HG02938 (cell line): ENCODE data around the gene TMEM141.

Experiments
- ATAC-seq: cut with Tn5 transposase; IDR thresholded peaks from one replicate; pipeline ENCODE4 v1.9.1; 2021; ENCODE audit warnings: mild to moderate bottlenecking, moderate library complexity; ENCODE audit not compliant: unreplicated experiment

The TMEM141 gene

DNA sequence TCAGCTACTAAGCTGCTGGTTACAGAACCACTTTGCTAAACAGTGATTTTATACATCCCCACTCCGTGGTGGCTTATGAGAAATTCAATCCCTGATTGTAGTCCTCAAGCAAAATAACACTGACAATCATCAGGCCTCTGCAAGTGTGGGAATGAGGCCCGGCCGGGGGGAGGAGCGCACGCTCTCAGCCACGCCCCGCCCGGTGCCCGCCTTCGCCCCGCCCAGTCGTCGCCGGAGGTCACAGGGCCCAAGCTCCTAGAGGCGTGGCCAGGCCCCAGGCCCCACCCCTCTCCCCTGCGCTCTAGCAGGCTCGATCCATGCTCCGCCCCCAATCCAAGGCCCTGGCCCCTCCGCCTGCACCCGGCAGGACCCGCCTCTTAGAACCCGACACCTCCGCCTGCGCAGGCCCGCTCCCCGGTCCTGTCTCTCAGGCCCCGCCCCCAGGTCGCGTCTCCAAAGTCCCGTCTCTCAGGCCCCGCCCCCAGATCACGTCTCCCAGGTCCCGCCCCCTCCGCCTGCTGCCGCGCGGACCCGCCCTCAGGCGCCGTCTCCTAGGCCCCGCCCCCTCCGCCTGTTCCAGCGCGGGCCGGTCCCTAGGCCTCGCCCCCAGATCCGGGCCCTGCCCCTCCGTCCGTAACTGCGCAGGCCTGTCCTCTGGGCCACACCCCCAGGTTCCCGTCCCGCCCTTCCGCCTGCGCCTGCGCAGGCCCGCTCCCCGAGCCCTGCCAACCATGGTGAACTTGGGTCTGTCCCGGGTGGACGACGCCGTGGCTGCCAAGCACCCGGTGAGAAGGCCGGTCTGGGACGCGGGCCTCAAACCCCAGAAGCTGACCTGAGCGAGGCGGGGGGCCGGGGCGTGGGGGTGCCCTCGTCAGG, at the start of gene TMEM141:
Gene TMEM141, plus strand, starts transcription at position 705 of the 876 bp plus-strand sequence. Its CDS starts 27 bp downstream, at position 732.
- ATAC-seq, result peak; percentile 77

DNA sequence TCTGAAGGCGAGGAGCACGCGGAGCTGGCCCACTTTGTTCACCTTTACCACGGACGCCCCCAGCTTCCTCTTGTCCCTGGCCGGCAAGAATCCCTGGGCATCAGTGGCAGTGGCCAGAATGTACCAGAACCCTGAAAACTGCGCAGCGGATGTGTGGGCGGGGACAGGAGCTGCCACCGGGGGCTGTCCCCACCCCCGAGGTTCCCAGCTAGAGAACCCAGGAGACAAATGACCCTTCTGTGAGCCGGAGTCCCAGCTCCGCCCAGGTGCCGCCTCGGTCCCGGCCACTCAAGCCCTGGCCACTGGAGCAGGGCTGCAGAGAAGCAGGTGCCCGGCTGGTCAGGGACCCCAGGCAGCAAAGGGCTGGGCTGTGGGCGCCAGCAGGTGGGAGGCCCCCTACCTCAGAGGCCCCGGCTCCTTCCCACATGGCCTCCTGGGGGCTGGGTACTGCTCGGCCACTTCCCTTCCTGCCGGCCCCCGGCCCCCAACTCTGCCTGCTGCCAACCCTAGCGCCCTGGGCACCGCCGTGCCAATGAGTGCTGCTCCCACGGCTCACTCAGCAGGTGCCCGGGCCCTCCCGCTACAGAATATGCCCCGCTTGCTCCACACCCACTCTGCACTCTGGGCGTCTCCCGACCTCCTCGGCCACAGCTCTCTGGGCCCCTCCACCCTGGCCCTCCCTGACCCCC, 49.1 kb upstream of the TMEM141 start:
- ATAC-seq, result no peak

DNA sequence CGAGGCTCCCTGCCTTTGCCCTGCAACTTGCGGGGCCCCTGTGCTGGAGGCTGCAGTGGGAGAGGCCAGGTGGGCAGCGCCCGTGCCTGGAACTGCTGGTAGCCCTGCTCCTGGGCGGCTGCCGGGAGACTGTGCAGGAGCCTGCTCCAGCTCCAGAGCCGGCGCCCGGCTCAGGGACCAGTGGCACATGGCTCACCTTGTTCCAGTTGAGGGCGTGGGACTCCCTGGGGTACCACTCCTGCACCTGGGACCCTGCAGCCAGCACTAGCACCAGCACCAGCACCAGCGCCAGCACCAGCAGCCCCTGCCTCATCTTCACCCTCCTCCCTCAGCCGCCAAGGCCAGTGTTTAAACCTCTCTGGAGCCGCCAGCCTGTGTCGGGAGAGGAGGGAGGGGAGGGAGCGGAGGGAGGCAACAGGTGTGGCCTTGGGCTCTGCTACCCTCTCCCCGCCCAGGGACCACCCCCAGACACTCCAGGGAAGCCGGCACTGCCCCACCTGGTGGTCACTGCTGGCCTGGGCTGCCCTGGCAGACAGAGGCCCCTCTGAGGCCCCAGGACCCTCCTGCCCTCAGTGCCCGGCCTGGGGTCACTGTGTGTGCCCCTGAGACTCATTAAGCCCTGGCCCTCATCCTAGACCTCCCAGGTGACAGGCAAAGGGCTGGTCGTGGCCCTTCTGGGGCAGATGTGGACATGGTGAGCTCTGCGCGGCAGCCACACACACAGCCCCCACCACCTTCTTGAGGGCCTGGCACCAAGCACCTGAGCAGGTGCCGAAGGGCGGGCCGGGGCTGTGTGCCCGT, 48.4 kb upstream of the TMEM141 start, which contains the start of gene LCN10:
Gene LCN10, minus strand, starts transcription at position 350 of the 801 bp plus-strand sequence. Its CDS starts 37 bp downstream, at position 313.
- no peak for ATAC-seq

DNA sequence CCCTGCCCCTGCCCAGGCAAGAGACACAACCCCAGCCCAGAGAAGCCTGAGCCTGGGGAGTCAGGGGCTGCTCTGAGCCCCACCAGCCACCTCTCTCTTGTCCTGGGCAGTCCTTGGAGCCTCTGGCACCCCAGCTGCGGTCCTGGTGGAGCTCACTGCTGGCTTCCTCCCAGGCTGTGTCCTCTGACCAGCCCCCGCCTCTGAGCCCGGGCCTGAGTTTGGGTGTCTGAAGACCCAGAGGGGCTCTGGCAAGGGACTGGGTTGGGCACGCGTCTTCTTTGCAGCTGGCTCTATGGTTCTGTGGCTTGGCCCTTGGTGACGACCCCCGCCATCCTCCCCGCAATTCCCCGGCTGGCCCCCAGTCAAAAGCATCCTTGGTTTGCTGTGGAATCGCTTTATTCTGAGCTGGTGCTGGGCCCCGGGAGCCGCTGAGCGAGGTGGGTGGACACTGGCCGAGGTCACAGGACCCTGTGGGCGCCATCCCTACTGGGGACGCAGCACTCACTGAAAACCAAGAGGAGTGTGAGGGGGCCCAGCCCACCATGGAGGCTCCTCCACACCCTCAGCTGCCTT, 47.4 kb upstream of the TMEM141 start:
- no peak for ATAC-seq

DNA sequence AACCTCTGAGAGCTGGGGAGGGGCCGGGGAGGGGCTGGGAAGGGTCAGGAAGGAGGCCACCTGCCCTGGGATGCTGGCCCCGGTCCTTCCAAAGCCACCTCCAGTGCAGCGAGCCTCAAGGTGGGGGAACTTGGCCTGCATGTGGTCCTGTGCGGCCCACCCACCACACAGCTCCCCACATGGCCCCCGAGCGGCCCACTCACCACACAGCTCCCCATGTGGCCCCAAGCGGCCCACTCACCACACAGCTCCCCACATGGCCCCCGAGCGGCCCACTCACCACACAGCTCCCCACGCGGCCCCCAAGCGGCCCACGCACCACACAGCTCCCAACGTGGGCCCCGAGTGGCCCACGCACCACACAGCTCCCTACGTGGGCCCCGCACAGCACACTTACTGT, 46.4 kb upstream of the TMEM141 start:
- ATAC-seq, result no peak

DNA sequence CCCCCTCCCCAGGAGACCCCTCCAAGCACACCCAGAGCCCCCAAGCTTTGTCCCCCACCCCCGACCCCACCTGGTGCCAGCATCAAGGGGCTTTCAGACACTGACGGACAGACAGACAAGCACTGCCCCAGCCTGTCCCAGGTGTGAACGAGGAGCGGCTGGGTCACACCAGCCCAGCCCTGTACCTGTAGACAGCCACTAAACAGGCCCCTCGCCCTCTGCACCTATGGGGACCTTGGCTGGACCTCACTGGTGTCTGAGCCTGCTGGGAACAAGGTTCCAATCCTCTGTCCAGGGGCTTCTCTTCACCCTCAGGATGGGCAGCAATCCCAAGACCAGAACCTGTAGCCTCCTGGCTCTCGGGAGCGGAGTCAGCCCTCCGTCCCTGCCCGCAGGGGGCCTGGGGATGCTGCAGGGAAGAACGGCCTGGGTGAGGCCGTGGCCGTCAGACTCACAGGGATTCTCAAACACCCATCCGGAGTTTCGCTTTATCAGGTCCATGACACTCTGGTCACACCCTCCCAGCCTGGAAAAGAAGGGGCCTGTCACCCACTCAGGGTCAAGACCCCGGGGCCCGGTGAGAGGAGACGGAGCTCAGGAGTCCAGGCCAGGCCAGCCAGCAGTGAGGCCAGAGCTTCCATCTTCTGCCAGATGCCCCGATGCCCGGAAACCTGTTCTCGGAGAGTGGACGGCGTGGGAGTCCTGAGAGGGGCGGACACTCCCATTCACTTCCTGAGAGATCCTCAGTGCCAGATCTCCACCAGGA, 45.6 kb upstream of the TMEM141 start:
- no peak for ATAC-seq

DNA sequence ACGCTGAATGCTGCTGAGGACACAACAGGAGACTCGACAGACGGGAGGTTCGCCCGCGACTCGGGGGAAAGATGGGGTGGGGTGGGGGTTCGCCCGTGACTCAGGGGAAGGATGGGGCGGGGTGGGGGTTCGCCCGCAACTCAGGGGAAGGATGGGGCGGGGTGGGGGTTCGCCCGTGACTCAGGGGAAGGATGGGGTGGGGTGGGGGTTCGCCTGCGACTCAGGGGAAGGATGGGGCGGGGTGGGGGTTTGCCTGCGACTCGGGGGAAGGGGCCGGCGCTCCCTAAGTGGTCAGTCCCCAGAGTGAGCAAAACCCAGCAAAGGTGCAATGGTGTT, 45.0 kb upstream of the TMEM141 start:
- no peak for ATAC-seq

DNA sequence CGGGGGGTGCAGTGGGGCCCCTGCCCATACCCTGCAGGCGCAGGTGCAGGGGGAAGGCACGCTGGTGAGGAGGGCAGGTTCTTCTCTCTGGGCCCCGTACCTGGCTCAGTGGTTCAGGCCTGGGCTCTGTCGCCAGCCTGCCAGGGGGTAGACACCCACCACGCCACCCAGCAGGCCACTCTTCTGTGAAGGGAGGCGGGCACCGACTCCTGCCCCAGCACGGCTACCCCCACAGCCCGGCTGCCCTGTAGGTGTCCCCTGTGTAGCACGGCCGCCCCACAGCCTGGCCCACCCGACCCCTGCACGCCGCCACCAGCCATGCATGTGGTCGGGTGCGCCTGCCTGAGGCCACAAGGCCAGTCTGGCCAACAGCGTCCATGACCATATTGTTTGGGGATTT, 44.5 kb upstream of the TMEM141 start:
- no peak for ATAC-seq

DNA sequence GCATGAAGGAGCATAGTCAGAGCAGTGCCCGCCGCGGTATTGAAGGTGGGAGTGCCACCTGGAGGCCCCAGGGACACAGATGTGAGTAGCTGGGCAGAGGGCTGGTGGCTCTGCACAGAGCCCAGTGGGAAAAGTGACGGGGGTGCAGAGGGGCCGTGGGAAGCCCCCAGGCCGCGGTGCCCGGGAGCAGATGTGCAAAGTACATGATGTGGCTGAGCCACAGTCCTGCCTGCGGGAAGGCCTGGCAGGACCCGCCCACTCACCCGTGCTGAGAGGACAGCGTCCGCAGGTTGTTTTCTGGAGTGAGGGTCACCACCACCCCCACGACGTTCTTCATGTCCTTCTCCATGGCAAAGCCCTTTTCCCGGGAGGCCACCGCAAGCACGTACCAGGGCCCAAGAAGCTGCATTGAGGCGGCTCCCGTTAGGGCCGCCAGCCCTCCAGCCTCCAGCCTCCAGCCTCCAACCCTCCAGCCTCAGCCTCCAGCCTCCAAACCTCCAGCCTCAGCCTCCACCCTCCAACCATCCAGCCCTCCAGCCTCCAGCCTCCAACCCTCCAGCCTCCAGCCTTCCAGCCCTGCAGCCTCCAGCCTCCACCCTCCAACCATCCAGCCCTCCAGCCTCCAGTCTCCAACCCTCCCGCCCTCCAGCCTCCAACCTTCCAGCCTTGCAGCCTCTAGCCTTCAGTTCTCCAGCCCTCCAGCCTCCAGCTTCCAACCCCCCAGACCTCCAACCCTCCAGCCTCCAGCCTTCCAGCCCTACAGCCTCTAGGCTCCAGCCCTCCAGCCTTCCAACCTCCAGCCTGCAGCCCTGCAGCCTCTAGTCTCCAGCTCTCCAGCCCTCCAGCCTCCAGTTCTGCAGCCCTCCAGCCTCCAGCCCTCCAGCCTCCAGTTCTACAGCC, 43.7 kb upstream of the TMEM141 start:
- no peak for ATAC-seq

DNA sequence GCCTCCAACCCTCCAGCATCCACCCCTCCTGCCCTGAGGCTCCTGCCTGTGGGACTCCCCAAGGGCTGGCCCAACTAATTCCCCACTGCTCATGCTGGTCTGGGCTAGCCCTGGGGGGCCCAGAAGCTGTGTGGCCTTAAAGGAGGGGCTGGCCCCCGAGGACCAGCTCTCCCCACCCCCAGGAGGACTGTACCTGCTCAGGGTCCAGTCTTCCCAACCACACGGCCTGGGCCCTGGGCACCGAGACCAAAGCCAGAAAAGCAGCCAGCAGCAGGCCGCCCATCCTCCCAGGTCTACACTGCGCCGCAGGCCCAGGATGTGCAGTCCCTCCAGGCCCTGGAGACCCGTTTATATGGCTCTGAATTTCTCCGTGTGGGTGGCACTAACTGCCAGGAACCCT, 42.9 kb upstream of the TMEM141 start, which contains the start of gene LCN6:
Gene LCN6, minus strand, starts transcription at position 325 of the 400 bp plus-strand sequence. Its CDS starts 42 bp downstream, at position 283.
- ATAC-seq, result no peak

DNA sequence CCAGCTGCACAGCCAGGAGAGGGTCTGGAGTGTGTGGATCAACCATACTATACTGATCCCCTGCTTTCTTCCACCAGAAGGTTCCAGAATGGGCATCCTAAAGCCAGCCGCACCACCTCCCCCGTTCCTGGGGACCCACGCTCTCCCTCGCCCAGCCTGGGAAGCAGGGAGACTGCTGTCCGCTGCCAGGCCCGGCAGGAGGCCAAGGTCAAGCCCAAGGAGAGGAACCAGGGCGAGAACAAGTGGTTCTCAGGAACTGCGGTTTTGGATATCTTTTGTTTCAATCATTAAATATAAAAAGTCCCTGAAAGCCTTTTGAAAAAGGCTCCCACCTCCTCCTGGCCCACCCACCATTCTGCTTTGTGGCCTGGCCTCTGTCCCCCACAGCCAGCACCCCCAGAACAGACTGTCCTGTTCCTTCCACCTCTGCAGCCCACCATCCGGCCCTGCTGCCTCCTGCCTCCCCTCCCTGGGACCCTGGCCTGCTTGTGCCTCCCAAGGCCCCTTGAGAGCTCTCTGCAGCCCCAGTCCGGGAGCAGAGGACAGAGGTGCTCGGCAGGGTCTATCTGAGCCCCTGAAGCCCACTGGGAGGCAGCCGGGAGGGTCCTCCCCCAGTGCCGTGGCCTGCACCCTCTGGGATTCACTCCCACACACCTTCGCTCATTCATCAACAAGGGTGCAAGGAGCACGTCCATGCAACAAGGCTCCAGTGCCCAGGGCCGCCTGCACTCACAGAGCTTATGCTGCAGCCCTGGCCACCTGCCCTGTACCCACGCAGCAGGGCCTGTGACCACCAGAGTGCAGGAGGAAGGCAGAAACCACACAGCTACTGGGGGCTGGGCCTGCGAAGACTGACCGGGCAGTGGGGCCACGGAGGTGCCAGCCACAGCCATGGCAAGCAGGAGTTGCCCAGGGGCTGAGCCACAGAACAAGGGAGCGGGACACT, 42.2 kb upstream of the TMEM141 start:
- no peak for ATAC-seq

DNA sequence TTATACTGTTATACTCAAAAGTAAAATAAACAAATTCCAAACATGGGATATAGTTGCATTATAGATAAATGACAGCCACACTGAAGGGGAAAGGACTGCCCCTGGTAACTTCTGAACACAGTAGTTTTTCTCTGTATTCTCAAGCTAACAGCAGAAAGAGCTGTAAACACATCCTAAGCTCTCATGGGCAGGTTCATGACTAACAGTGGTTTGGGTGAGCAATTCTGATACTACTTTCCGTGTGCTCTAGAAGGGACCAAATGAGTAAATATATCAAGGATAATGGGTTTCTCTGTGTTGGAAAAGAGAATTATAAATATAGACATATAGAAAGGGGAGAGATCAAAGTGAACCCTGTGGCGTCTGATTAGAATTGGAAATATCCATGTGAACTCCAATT, 40.6 kb upstream of the TMEM141 start:
- ATAC-seq, result no peak

DNA sequence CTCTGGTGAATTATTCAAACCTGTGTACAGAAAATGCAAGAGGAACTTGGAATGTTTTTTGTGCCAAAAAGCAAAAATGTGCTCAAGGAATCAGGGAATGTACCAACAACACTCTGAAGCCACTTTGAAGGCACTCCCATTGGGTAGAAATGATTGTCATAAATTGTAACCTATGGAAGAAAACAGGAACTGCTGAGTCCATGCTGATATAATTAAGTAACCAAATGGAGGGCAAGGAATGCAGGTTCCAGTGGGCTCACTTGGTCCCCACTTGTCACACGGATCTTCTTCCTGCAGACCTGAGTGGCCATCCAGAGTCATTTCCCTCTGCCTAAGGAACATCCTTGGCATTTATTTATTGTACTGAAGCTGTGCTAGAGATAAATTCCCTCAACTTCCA, 39.9 kb upstream of the TMEM141 start:
- no peak for ATAC-seq

DNA sequence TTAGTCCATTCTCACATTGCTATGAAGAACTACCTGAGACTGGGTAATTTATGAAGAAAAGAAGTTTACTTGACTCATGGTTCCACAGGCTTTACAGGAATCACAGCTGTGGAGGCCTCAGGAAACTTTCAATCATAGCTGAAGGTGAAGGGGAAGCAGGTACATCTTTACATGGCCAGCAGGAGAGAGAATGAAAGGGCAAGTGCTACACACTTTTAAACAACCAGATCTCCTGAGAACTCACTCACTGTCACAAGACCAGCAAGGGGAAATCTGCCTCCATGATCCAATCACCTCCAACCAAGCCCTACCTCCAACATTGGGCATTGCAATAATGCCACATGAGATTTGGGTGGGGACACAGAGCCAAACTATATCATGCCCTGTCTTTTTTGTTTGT, 39.3 kb upstream of the TMEM141 start:
- no peak for ATAC-seq

DNA sequence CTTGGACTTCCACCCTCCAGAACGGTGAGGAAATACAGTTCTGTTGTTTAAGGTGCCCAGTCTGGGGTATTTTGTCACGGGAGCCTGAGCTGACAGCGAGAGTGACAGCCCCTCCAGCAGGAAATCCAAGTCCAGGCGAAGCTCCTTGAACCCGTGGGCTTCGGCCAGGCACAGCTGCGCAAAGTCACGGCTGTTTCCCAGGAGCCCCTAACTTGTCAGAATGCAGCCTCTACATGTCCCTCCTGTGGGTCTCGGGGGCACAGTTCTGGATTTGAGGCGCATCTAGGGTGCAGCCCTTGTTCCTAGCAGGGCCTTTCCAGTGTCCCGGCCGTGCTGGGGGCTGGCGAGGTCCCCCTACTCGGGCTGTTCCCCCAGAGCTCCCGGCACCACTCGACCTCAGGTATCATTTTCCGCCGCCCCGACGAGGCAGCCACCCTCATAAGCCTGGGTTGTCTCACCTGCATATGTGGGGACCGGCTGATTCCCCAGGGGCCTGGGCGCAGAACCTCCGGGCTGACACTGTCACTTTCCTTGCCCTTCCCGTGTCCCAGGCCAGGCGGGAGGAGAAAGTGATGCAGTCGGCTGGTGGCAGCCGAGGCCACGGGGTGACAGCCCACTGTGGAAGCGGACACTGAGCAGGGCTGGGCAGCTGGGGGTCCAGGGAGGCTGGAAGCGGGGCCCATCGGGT, 37.6 kb upstream of the TMEM141 start:
- no peak for ATAC-seq

DNA sequence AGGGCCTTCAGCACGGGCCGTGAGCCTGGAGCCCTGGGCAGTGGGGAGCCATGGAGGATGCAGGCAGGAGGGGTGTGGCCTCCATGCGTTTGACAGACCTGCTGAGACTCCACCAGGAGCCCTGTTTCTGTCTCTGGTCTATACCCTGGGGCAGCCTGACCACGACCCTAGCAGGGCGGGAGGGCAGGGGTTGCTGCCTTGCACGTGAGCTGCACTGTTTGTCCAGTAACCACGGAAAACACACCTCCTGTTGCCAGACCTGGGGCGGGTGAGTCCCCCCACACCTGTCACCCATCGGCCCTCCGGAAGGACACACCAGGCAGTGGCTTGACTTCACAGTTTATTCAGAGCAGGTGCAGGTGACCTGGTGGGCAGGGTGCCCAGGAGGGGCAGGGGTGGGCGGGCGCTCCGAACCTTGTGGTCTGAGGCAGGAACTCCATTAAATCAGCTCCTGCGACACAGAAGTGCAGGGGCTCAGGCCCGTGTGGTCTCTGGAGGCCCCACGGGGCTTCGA, 37.0 kb upstream of the TMEM141 start:
- no peak for ATAC-seq

DNA sequence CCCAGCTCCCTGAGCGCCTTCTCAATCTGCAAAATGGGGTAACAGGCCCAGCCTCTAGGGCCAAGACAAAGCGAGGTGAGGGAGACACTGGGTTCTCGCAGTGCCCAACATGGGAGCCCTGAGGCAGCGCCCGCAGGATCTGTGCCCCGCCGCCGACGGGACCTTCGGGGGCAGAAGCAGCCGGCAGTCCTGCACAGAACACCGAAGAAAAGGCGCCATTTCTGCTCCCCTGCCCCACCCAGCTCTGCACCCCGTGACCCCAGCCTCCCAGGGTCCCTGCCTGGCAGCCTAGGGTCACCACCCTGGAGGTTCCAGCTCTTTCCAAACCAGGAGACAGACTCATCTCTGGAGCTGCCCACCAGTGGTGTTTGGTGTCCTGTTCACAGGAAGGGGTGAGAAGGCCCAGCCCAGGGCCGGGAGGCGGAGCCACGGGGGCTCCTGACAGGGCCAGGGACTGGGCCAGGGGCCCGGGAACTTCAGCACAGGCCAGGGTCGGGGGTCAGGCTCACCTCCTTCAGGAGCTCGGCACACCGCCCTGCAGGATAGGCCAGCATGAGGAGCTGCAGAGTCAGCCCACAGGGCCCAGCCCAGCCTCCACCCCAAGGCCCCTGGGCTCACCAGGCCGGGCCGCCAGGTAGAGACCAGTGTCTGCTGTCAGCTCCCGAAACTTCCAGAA, 36.4 kb upstream of the TMEM141 start:
- ATAC-seq, result no peak
